Stimulated activated naive CD8-positive, alpha-beta T cell treated with anti-CD3 and anti-CD28 coated beads, Interleukin-15, Interleukin-2, amounts not matched to agents 100 ng/mL and 50 ng/mL, for 24 hours (primary cell): ENCODE results near the gene GRM5.

Experiments
- H3K27ac Mint-ChIP-seq: one replicate; pipeline ENCODE4 v1.8.0; 2021; ENCODE audit warnings: mild to moderate bottlenecking, mixed read lengths
- H3K27me3 Mint-ChIP-seq: one replicate; pipeline ENCODE4 v1.8.0; 2021; ENCODE audit warnings: mixed read lengths
- H3K36me3 Mint-ChIP-seq: one replicate; pipeline ENCODE4 v1.8.0; 2021; ENCODE audit warnings: low read depth, mixed read lengths
- H3K4me1 Mint-ChIP-seq: one replicate; pipeline ENCODE4 v1.8.0; 2021; ENCODE audit warnings: low read depth, mixed read lengths
- H3K4me3 Mint-ChIP-seq: one replicate; pipeline ENCODE4 v1.8.0; 2021; ENCODE audit warnings: mild to moderate bottlenecking, mixed read lengths
- H3K9me3 Mint-ChIP-seq: one replicate; pipeline ENCODE4 v1.8.0; 2021; ENCODE audit warnings: mixed read lengths

GRM5 gene

GRCh38 chr11:88604260-88604659 lies 461.5 kb downstream of the GRM5 start:
- Mint-ChIP-seq H3K27me3 (no peaks in the 10 kb centered on the region), H3K27ac (no peak overlapping the region), H3K9me3 (peaks cover 7% of the 10 kb centered on the region), H3K4me1 (no peaks in the 10 kb centered on the region), H3K4me3 (no peak overlapping the region), H3K36me3 (no peaks in the 10 kb centered on the region)

- H3K36me3 Mint-ChIP-seq: no peaks in the 10 kb centered on the region
- no peaks in the 10 kb centered on the region for H3K27me3 Mint-ChIP-seq
- H3K4me1 Mint-ChIP-seq: no peaks in the 10 kb centered on the region
- no peak overlapping the region for H3K4me3 Mint-ChIP-seq
- no peak overlapping the region for H3K27ac Mint-ChIP-seq
- H3K9me3 Mint-ChIP-seq: peaks cover 7% of the 10 kb centered on the region
These were observed 462.5 kb downstream of the GRM5 start for GRCh38 chr11:88603091-88603867.

GRCh38 chr11:88597387-88597786 lies 468.4 kb downstream of the GRM5 start:
- Mint-ChIP-seq H3K4me3 (no peak overlapping the region), H3K27me3 (no peaks in the 10 kb centered on the region), H3K36me3 (no peaks in the 10 kb centered on the region), H3K9me3 (no peaks in the 10 kb centered on the region), H3K27ac (no peak overlapping the region), H3K4me1 (peaks cover 4% of the 10 kb centered on the region)

GRCh38 chr11:88596786-88597185 lies 469.0 kb downstream of the GRM5 start:
- H3K27me3 Mint-ChIP-seq: no peaks in the 10 kb centered on the region
- H3K36me3 Mint-ChIP-seq: no peaks in the 10 kb centered on the region
- no peak overlapping the region for H3K4me3 Mint-ChIP-seq
- no peak overlapping the region for H3K27ac Mint-ChIP-seq
- H3K4me1 Mint-ChIP-seq: peaks cover 4% of the 10 kb centered on the region
- H3K9me3 Mint-ChIP-seq: no peaks in the 10 kb centered on the region

GRCh38 chr11:88594274-88594950 lies 471.4 kb downstream of the GRM5 start:
- no peak overlapping the region for H3K4me3 Mint-ChIP-seq
- H3K27ac Mint-ChIP-seq: no peak overlapping the region
- H3K27me3 Mint-ChIP-seq: no peaks in the 10 kb centered on the region
- H3K9me3 Mint-ChIP-seq: no peaks in the 10 kb centered on the region
- peaks cover 4% of the 10 kb centered on the region for H3K4me1 Mint-ChIP-seq
- H3K36me3 Mint-ChIP-seq: no peaks in the 10 kb centered on the region

- Mint-ChIP-seq H3K36me3 (no peaks in the 10 kb centered on the region), H3K27me3 (no peaks in the 10 kb centered on the region), H3K4me1 (peaks cover 6% of the 10 kb centered on the region), H3K9me3 (no peaks in the 10 kb centered on the region), H3K4me3 (no peak overlapping the region), H3K27ac (no peak overlapping the region)
These were observed 475.4 kb downstream of the GRM5 start for GRCh38 chr11:88590361-88590760.

GRCh38 chr11:88583251-88583650 lies 482.5 kb downstream of the GRM5 start:
- no peak overlapping the region for H3K4me3 Mint-ChIP-seq
- no peaks in the 10 kb centered on the region for H3K27me3 Mint-ChIP-seq
- H3K27ac Mint-ChIP-seq: no peak overlapping the region
- no peaks in the 10 kb centered on the region for H3K36me3 Mint-ChIP-seq
- no peaks in the 10 kb centered on the region for H3K9me3 Mint-ChIP-seq
- H3K4me1 Mint-ChIP-seq: peaks cover 6% of the 10 kb centered on the region

- Mint-ChIP-seq H3K27ac (no peak overlapping the region), H3K27me3 (peaks cover 11% of the 10 kb centered on the region), H3K4me1 (no peaks in the 10 kb centered on the region), H3K4me3 (no peak overlapping the region), H3K36me3 (no peaks in the 10 kb centered on the region), H3K9me3 (no peaks in the 10 kb centered on the region)
These were observed 486.3 kb downstream of the GRM5 start for GRCh38 chr11:88579466-88579865.

GRCh38 chr11:88576741-88577140 lies 489.0 kb downstream of the GRM5 start:
- Mint-ChIP-seq H3K36me3 (no peaks in the 10 kb centered on the region), H3K4me3 (no peak overlapping the region), H3K4me1 (no peaks in the 10 kb centered on the region), H3K27ac (no peak overlapping the region), H3K9me3 (no peaks in the 10 kb centered on the region), H3K27me3 (peaks cover 11% of the 10 kb centered on the region)

GRCh38 chr11:88575916-88576315 lies 489.9 kb downstream of the GRM5 start:
- Mint-ChIP-seq H3K4me1 (no peaks in the 10 kb centered on the region), H3K36me3 (no peaks in the 10 kb centered on the region), H3K27ac (no peak overlapping the region), H3K27me3 (peaks cover 11% of the 10 kb centered on the region), H3K4me3 (no peak overlapping the region), H3K9me3 (no peaks in the 10 kb centered on the region)

GRCh38 chr11:88569342-88569741 lies 496.4 kb downstream of the GRM5 start:
- Mint-ChIP-seq H3K9me3 (no peaks in the 10 kb centered on the region), H3K27ac (no peak overlapping the region), H3K4me3 (no peak overlapping the region)

GRCh38 chr11:88555829-88556202 lies 510.0 kb downstream of the GRM5 start:
- Mint-ChIP-seq H3K9me3 (no peaks in the 10 kb centered on the region), H3K4me3 (no peak overlapping the region), H3K27me3 (no peaks in the 10 kb centered on the region), H3K27ac (no peak overlapping the region), H3K36me3 (no peaks in the 10 kb centered on the region), H3K4me1 (no peaks in the 10 kb centered on the region)

More at GRCh38 chr11:88569342-88569741, 496.4 kb downstream of the GRM5 start:
- no peaks in the 10 kb centered on the region for H3K27me3 Mint-ChIP-seq
- H3K4me1 Mint-ChIP-seq: no peaks in the 10 kb centered on the region
- H3K36me3 Mint-ChIP-seq: no peaks in the 10 kb centered on the region

- Mint-ChIP-seq H3K27me3 (no peaks in the 10 kb centered on the region), H3K9me3 (no peaks in the 10 kb centered on the region), H3K36me3 (no peaks in the 10 kb centered on the region), H3K4me3 (no peak overlapping the region), H3K4me1 (no peaks in the 10 kb centered on the region), H3K27ac (no peak overlapping the region)
These were observed 510.6 kb downstream of the GRM5 start for GRCh38 chr11:88555018-88555828.

GRCh38 chr11:88553204-88553603 lies 512.6 kb downstream of the GRM5 start:
- Mint-ChIP-seq H3K36me3 (no peaks in the 10 kb centered on the region), H3K4me1 (no peaks in the 10 kb centered on the region), H3K27me3 (no peaks in the 10 kb centered on the region), H3K27ac (no peak overlapping the region), H3K4me3 (no peak overlapping the region), H3K9me3 (no peaks in the 10 kb centered on the region)

GRCh38 chr11:88552379-88553062 lies 513.3 kb downstream of the GRM5 start:
- H3K36me3 Mint-ChIP-seq: no peaks in the 10 kb centered on the region
- H3K4me3 Mint-ChIP-seq: no peak overlapping the region
- no peaks in the 10 kb centered on the region for H3K4me1 Mint-ChIP-seq
- H3K27ac Mint-ChIP-seq: no peak overlapping the region
- no peaks in the 10 kb centered on the region for H3K9me3 Mint-ChIP-seq
- no peaks in the 10 kb centered on the region for H3K27me3 Mint-ChIP-seq
